PC-3 (cell line): ENCODE results near the gene MAGEB3. TPM values are rescaled to one million over a fixed set of nuclear protein-coding genes. Genes with fewer than 3 reads are reported as not detected.

Experiments used
- ATAC-seq: fragments of 200-7000 bp; cut with Tn5 transposase; 2 replicates; pipeline ENCODE4 v1.9.1; 2020; ENCODE audit warnings: mild to moderate bottlenecking, moderate library complexity
- BruUV-seq: library from RNA; stranded (reverse); fragments of 400-500 nt; replicated peaks from 2 replicates; lab custom pipeline; 2021; lab: Mats Ljungman, UMichigan
- CTCF ChIA-PET: fragments of 300-600 bp; sonication (Branson Sonifier 250); formaldehyde crosslinking; loops from one replicate; lab custom pipeline; 2022; ENCODE audit warnings: antibody characterized with exemption; lab: Charles Lee
- POLR2A ChIA-PET: fragments of 300-600 bp; sonication (Branson Sonifier 250); formaldehyde crosslinking; loops from one replicate; lab custom pipeline; 2022; ENCODE audit warnings: antibody characterized with exemption; ENCODE audit not compliant: unreplicated experiment; lab: Charles Lee
- DNase-seq: peaks from one replicate; pipeline ENCODE4 v3.0.0-alpha.2; 2015
- H2AFZ ChIP-seq: fragments of 300-600 bp; sonication (generic); 2 replicates; pipeline ENCODE4 v1.6.0; 2016; ENCODE audit warnings: antibody characterized with exemption, low read length
- H3F3A ChIP-seq: fragments of 300-600 bp; sonication (generic); one replicate; pipeline ENCODE4 v1.6.0; 2017; ENCODE audit warnings: antibody characterized with exemption, low read length, control low read depth, mild to moderate bottlenecking; ENCODE audit not compliant: unreplicated experiment
- H3K27ac ChIP-seq: fragments of 300-600 bp; sonication (generic); 2 replicates; pipeline ENCODE4 v1.5.1; 2016; ENCODE audit warnings: mild to moderate bottlenecking, low read length
- H3K27me3 ChIP-seq: fragments of 300-600 bp; sonication (generic); 2 replicates; pipeline ENCODE4 v1.6.1; 2016; ENCODE audit warnings: low read length, mixed read lengths
- H3K36me3 ChIP-seq: fragments of 300-600 bp; sonication (generic); 2 replicates; pipeline ENCODE4 v1.6.1; 2016; ENCODE audit warnings: low read depth, mixed run types, low read length, mixed read lengths
- H3K4me1 ChIP-seq: fragments of 300-600 bp; sonication (generic); 2 replicates; pipeline ENCODE4 v1.5.1; 2016; ENCODE audit warnings: low read length; ENCODE audit not compliant: insufficient read depth
- H3K4me2 ChIP-seq: fragments of 300-600 bp; sonication (generic); 2 replicates; pipeline ENCODE4 v1.6.0; 2016; ENCODE audit warnings: low read length
- H3K4me3 ChIP-seq: fragments of 300-600 bp; sonication (generic); 2 replicates; pipeline ENCODE4 v1.5.1; 2016; ENCODE audit warnings: mild to moderate bottlenecking, low read length, mixed read lengths
- H3K79me2 ChIP-seq: fragments of 300-600 bp; sonication (generic); 2 replicates; pipeline ENCODE4 v1.6.1; 2017; ENCODE audit warnings: low read length, mixed read lengths
- H3K9ac ChIP-seq: fragments of 300-600 bp; sonication (generic); 2 replicates; pipeline ENCODE4 v1.6.0; 2016; ENCODE audit warnings: mild to moderate bottlenecking, low read length
- H3K9me2 ChIP-seq: fragments of 300-600 bp; sonication (generic); replicated peaks from 2 replicates; pipeline ENCODE4 v1.6.1; 2016; ENCODE audit warnings: mixed run types, low read length, mixed read lengths
- H3K9me3 ChIP-seq: fragments of 300-600 bp; sonication (generic); 2 replicates; pipeline ENCODE4 v1.6.1; 2016; ENCODE audit warnings: low read length, mixed read lengths
- H4K20me1 ChIP-seq: fragments of 300-600 bp; sonication (generic); 2 replicates; pipeline ENCODE4 v1.6.1; 2016; ENCODE audit warnings: low read length, mixed read lengths
- EZH2 ChIP-seq: fragments of 300-600 bp; sonication (generic); IDR thresholded peaks from one replicate; pipeline ENCODE4 v1.6.1; 2017; ENCODE audit warnings: antibody characterized with exemption, mild to moderate bottlenecking, low read length; ENCODE audit not compliant: unreplicated experiment
- EZH2phosphoT487 ChIP-seq: fragments of 300-600 bp; sonication (generic); IDR thresholded peaks from 2 replicates; pipeline ENCODE4 v1.6.1; 2018; ENCODE audit warnings: mild to moderate bottlenecking, antibody characterized with exemption, low read length, borderline replicate concordance
- intact Hi-C: fragments of 100-400 bp; cut with micrococcal nuclease; formaldehyde crosslinking; loops from 2 replicates; pipeline ENCODE4 v1.9.0; 2023
- total RNA-seq: library from RNA; depleted of rRNA; stranded (reverse); fragments of >200 nt; gene quantifications from 2 replicates; pipeline ENCODE4 v1.2.3, GENCODE V29; 2014
- TF ChIP-seq, protein P1 (sequence below): fragments of 300-600 bp; sonication (generic); conservative IDR thresholded peaks from 2 replicates; pipeline ENCODE4 v1.5.1; 2017; ENCODE audit warnings: antibody characterized with exemption, low read depth, mild to moderate bottlenecking, low read length

MAGEB3 gene
- total RNA-seq, 1 experiment from 2014 or later = not detected

DNA sequence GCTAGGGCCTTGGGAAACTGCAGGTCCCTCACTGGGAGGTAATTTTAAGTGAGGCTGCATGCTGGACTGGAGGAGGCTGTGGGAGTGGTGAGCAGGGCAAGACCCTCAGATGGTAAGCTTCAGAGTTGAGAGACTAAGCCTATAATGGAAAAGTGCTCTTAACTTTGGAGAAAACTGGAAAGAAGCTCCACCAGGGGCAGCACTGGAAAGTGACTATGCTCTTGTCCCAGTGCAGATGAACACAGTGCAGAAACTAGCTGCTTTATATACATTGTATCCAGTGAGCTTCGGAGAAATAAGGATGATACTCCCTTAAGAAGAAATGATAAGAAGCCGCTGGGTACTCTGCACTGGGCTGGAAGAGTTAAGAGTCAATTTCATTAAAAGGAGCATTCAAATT is 18.3 kb upstream of the MAGEB3 start:
- H3K4me2 ChIP-seq = no peak overlapping the region
- no peaks in the 10 kb centered on the region for H3K4me1 ChIP-seq
- H3K27me3 ChIP-seq = peaks cover 11% of the 10 kb centered on the region; the same call in 1 of the 2 replicates
- H3K9ac ChIP-seq = no peak overlapping the region
- H3K9me2 ChIP-seq = no peaks in the 10 kb centered on the region
- ChIA-PET CTCF (no interaction called here), POLR2A (no interaction called here)
- no peaks in the 10 kb centered on the region for H3K79me2 ChIP-seq
- DNase-seq = peak; percentile 3
- no peak overlapping the region for H2AFZ ChIP-seq
- no peaks in the 10 kb centered on the region for H3K36me3 ChIP-seq
- H3F3A ChIP-seq = no peaks in the 10 kb centered on the region
- no peak overlapping the region for H3K4me3 ChIP-seq
- TF ChIP-seq EZH2phosphoT487 (no peak), EZH2 (no peak)
- TF ChIP-seq, protein P1, sequence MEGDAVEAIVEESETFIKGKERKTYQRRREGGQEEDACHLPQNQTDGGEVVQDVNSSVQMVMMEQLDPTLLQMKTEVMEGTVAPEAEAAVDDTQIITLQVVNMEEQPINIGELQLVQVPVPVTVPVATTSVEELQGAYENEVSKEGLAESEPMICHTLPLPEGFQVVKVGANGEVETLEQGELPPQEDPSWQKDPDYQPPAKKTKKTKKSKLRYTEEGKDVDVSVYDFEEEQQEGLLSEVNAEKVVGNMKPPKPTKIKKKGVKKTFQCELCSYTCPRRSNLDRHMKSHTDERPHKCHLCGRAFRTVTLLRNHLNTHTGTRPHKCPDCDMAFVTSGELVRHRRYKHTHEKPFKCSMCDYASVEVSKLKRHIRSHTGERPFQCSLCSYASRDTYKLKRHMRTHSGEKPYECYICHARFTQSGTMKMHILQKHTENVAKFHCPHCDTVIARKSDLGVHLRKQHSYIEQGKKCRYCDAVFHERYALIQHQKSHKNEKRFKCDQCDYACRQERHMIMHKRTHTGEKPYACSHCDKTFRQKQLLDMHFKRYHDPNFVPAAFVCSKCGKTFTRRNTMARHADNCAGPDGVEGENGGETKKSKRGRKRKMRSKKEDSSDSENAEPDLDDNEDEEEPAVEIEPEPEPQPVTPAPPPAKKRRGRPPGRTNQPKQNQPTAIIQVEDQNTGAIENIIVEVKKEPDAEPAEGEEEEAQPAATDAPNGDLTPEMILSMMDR = no peak
- ATAC-seq = no peak
- intact Hi-C loops = no loop called here
- BruUV-seq = no TSS peak
- H3K27ac ChIP-seq = no peak overlapping the region
- no peaks in the 10 kb centered on the region for H3K9me3 ChIP-seq
- H4K20me1 ChIP-seq = no peaks in the 10 kb centered on the region

DNA sequence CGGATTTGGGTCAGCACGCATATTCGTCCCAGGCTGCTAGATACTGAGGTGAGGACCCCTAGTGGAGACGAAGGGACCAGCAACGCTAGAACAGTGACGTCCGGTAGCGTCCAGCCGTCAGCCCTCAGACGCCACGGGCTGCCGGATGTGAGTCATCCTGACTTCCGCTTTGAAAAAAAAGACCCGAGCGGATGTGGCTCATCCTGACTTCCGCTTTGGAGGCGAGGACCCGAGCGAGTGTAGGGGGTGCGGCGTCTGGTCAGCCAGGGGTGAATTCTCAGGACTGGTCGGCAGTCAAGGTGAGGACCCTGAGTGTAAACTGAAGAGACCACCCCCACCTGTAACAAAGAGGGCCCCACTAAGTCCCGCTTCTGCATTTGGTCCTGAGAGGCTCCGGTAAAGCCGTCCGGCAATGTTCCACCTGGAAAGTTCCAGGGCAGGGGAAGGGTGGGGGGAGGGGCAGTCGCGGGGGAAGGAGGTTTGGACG is 15.1 kb upstream of the MAGEB3 start, which contains the start of gene MAGEB2:
Gene MAGEB2 (plus strand): TSS at position 207 of the 487 bp plus-strand sequence. CDS start 3,018 bp downstream, outside the sequence.
- Histone ChIP-seq H3K79me2 (no peaks in the 10 kb centered on the region), H3K4me1 (no peaks in the 10 kb centered on the region), H3K9ac (no peak within 1 kb of the TSS), H3K27me3 (peaks cover 7% of the 10 kb centered on the region; the same call in 1 of the 2 replicates), H3F3A (no peaks in the 10 kb centered on the region), H4K20me1 (no peaks in the 10 kb centered on the region), H3K9me3 (no peaks in the 10 kb centered on the region), H2AFZ (no peak within 1 kb of the TSS), H3K36me3 (no peaks in the 10 kb centered on the region), H3K27ac (no peak within 1 kb of the TSS), H3K4me2 (no peak within 1 kb of the TSS), H3K9me2 (no peaks in the 10 kb centered on the region), H3K4me3 (no peak within 1 kb of the TSS)
- ChIA-PET POLR2A (no interaction called here), CTCF (no interaction called here)
- no peak for ATAC-seq
- intact Hi-C loops = no loop called here
- TF ChIP-seq EZH2phosphoT487 = no peak
- TF ChIP-seq, protein P1 = no peak
- no peak for TF ChIP-seq EZH2
- no peak for DNase-seq
- BruUV-seq = no TSS peak

- DNase-seq = no peak
- Histone ChIP-seq H3K9me3 (no peaks in the 10 kb centered on the region), H3K4me3 (no peak overlapping the region), H3K79me2 (no peaks in the 10 kb centered on the region), H3K27me3 (peaks cover 6% of the 10 kb centered on the region; the same call in 1 of the 2 replicates), H3K27ac (no peak overlapping the region), H3K36me3 (no peaks in the 10 kb centered on the region), H3K4me1 (no peaks in the 10 kb centered on the region), H3K4me2 (no peak overlapping the region), H4K20me1 (no peaks in the 10 kb centered on the region), H3K9me2 (no peaks in the 10 kb centered on the region), H3K9ac (no peak overlapping the region), H2AFZ (no peak overlapping the region), H3F3A (no peaks in the 10 kb centered on the region)
- ATAC-seq = no peak
- intact Hi-C loops = no loop called here
- POLR2A ChIA-PET = no interaction called here
- BruUV-seq = no TSS peak
- CTCF ChIA-PET = no interaction called here
- TF ChIP-seq EZH2 (no peak), EZH2phosphoT487 (no peak)
- TF ChIP-seq, protein P1 = no peak
Measured at GRCh38 chrX:30217465-30217864, 13.0 kb upstream of the MAGEB3 start.
